Stomach (tissue), 4 donors: Measurements from ENCODE around the gene LRRTM4.

ENCODE experiments used
- POLR2A ChIP-seq, 4 donors: fragments of 450-650 bp; IDR thresholded peaks; one replicate each; pipeline ENCODE4 v1.6.1; 2016; ENCODE audit warnings: antibody characterized with exemption in 4 of 4, control low read depth in 2 of 4, mild to moderate bottlenecking in 1 of 4, moderate library complexity in 1 of 4
- TF ChIP-seq, protein P1 (sequence below), 7 experiments: fragments of 450-650 bp in 4 of 7; fragments of 200-600 bp in 3 of 7; sonication (generic) in 3 of 7; IDR thresholded peaks; one replicate each; pipeline ENCODE4 v1.5.1; 2016 to 2019; ENCODE audit warnings: antibody characterized with exemption in 7 of 7, control low read depth in 2 of 7, mild to moderate bottlenecking in 1 of 7

GRCh38 chr2:76812156-76812555, 710.0 kb downstream of the LRRTM4 start:
- no peak for TF ChIP-seq POLR2A (IDR thresholded peaks at IDR 0.05)
- TF ChIP-seq, protein P1, sequence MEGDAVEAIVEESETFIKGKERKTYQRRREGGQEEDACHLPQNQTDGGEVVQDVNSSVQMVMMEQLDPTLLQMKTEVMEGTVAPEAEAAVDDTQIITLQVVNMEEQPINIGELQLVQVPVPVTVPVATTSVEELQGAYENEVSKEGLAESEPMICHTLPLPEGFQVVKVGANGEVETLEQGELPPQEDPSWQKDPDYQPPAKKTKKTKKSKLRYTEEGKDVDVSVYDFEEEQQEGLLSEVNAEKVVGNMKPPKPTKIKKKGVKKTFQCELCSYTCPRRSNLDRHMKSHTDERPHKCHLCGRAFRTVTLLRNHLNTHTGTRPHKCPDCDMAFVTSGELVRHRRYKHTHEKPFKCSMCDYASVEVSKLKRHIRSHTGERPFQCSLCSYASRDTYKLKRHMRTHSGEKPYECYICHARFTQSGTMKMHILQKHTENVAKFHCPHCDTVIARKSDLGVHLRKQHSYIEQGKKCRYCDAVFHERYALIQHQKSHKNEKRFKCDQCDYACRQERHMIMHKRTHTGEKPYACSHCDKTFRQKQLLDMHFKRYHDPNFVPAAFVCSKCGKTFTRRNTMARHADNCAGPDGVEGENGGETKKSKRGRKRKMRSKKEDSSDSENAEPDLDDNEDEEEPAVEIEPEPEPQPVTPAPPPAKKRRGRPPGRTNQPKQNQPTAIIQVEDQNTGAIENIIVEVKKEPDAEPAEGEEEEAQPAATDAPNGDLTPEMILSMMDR (IDR thresholded peaks at IDR 0.05) = no peak
